NCI-H2196 treated with DMSO at 0.1 percent for 48 hours (cell line): ENCODE data around the gene SLC9A9.
"Not testable (repeated sequence)": the region's sequence is repeated elsewhere in the genome, so short reads cannot be mapped to it uniquely, and the experiment has no call there.

ENCODE experiments used
- DNase-seq: peaks from one replicate; lab custom pipeline; 2025; ENCODE audit not compliant: unreplicated experiment; lab: John Stamatoyannopoulos, UW

The SLC9A9 gene

DNA sequence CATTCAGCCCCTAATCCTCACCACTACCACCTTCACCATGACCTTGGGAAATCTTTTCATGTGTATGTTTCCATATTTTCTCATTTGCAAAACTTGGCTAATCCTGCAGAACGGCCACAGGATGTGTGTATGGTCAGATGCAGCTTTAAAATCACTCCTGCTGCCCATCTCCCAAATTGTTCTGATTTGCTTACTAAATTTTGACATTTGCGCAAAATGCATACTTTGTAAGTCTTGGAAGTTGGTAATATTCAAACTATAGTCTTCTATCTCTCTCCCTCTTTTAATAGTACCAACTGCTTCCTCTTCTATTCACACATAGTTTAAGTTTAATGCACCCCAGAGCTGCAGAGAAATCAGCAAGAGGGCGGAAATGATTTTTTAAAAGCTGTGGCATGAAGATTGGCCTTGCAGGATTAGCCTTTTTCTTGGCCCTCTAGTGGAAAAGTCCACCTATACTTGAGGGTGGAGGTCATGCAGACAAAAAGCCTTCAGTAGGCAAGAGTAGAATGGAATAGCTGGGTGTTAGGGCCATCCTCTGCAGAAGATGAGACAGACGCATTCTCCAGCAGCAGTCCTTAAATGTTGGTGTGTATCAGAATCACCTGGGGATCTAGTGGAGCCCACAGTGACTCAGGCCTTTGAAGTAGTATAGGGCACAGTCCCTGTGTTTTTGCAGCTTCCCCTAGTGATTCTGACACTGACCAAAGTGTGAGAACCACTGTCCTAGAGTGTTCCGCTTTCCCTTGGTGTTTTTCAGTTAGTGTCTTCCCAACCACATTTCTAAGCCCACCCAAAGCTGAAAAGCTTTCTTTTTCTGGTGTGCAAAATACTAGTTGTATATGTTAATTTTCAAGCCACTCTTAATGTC is 547.0 kb downstream of the SLC9A9 start:
- no peak for DNase-seq

- no peak for DNase-seq
These were observed 549.3 kb downstream of the SLC9A9 start for GRCh38 chr3:143298886-143299535.

DNA sequence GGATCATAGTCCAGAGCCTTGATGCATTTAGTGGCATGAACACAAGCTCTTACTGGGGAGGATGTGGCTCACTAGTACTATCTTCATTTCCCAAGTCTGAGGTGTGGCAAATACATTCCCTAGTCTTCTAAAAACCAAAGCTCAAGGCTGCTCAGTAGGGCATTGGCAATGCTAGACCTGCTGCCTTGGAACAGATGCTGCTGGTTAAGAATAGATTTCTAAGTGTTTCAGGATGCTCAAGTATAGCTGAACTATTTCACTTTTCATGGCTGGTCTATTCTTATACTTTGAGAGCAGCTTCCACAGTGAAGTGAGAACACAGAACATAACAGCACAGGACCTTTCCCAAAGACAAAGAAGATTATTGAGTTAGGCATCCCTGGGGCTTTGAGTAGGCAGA is 549.9 kb downstream of the SLC9A9 start:
- no peak for DNase-seq

DNA sequence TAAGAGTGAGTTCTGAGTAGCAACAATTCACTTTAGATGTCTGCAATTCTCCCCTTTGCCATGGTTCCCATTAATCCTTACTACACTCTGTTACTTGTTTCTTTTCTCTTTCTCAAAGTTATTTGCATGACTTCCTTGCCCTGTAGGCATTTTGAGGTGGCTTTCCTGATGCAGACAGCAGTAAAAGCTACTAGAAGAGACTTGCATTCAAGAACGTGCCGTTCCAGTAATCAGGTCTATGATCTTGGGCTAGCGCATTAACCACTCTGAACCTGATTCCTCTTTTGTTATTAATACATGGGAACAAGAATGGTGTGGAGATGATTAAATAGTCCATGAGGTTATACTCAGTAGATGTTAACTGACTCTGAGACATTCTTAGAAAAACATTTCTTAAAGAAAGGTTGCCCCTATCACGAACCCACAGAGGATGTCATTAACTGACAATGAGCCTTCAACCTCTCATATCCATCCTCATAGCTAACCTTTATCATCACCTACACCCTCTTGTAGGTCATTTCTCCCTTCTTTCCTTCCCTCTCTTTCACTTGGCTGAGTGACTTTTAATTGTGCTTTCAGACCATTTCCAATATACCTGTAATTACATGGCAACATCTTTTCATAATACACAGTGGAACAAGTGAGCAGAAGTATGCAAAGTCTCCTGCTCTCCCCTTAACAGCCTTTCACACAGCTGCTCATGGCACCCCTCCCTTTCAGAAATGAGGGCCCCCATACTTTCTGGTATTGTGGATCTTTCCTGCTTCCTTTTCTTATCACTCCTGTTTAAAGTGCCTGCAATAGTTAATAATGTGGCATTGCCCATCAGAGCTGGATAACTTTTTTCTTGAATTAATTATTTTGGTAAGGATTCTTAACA is 552.8 kb downstream of the SLC9A9 start:
- DNase-seq: no peak

GRCh38 chr3:143294188-143294587 is 554.1 kb downstream of the SLC9A9 start:
- no peak for DNase-seq

- DNase-seq: no peak
These were observed 556.3 kb downstream of the SLC9A9 start for GRCh38 chr3:143291836-143292447.

- no peak for DNase-seq
These were observed 559.3 kb downstream of the SLC9A9 start for GRCh38 chr3:143288944-143289343.

DNA sequence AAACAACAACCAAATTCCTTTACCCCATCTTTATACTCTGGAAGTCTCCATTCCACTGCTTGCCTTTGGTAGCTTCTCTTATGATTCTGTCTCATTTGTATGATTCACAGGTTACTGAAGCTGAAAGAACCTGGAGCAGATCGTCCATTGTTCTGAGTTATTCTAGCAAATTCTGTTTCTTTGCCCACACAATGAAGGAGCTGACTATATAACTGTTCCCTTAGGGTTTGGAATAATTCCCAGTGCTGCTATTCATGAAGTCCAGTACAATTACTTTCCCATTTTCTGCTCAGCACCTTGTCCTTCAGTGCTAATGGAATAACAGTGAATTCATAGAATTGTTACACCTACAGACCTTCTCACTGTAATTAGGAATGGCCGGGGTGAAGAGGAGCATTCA is 560.9 kb downstream of the SLC9A9 start:
- no peak for DNase-seq

DNA sequence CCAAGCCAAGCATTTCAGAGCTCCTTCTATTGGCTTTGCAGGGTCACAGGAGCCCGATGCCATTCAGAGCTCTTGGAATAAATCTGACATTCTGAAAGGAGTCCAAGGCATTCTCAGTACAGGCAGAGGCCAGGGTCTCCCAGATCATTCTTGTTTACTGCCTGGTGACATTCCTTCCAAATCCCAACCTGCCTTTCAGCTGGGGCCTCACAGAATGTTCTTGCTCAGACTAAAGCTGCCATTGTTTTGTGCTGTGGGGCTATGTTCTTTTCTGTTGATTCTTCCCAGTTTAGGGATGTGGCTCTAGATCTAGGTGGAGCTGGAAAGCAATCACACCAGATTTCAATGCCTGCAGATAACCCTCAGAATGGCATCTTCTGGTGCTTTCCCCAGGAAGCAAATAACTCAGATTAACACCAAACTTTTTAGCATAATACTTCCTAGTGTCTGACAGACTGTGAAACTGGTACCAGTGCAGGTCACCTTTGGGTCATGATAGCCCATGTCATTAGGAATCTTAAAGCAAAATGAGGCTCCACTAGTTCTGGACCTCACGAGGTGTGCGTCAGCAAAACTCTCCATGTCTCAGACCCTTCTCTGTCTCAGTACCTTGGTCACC is 561.8 kb downstream of the SLC9A9 start:
- DNase-seq: no peak

DNA sequence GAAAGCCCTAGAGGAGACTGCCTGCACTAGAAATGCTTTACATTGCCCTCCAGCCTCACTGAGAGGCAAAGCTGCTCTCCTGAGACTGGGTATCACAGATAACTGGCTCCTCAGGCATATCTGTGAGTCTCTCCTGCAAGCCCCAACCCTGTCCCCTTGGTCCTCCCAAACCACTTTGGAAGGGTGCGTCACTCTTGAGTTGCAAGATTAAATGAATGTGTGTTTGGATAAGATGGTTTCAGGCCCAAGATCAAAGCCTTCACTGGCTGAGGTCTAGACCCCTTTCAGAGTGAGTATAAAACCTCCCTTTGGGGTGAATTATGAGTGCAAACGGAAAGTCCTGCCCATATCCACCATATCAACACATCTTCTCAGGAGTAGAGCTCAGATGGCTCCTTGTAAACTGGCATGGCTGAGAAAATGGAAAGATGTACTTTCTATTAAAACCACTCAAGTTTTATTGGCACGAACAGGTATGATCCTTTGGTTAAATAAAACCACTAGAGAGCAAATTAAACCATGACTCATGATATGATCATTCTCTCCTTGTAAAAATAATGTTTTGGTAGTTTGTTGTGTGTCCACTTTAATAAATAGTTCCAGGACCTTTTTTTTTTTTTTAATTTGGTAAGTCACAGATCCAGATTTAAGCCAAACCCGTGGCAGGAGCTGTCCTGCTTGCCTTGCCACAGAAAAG is 564.7 kb downstream of the SLC9A9 start:
- DNase-seq: no peak

DNA sequence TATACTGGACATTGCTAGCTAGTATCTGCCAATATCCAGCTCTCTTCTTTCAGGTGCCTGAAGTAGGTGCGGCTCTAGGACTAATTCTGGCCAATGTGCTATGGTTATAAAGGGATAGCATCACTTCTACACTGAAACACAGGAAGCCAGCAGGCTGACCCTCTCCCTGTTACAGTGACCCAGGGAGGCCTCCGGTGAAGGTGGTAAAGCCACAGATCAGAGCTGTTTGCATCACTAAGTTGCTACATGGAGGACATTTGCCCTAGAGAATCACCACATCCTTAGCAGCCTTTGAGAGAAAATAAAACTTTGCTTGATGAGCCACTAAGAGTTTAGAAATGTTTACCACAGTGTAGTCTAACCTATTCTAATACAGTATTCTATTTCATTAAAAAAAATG is 567.3 kb downstream of the SLC9A9 start:
- no peak for DNase-seq

GRCh38 chr3:143279567-143279966 is 568.7 kb downstream of the SLC9A9 start:
- DNase-seq: not testable (repeated sequence)

DNA sequence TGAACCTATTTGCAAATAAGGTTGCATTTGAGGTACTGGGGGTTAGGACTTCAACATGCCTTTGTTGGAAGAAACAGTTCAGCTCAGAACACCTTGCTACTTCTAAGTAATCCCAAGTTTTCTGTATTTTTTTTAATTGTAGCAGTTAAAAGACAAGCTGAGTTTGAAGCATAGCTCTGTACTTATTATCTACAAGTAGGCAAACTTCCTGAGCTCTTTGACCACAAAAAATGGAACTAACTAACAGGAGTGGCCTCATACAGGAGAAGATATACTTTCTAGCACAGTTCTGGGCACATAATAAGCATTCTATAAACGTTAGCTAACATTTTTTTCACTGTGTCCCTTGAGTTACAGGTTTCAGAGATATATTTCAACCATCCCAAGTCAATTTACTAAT is 569.5 kb downstream of the SLC9A9 start:
- DNase-seq: no peak

DNA sequence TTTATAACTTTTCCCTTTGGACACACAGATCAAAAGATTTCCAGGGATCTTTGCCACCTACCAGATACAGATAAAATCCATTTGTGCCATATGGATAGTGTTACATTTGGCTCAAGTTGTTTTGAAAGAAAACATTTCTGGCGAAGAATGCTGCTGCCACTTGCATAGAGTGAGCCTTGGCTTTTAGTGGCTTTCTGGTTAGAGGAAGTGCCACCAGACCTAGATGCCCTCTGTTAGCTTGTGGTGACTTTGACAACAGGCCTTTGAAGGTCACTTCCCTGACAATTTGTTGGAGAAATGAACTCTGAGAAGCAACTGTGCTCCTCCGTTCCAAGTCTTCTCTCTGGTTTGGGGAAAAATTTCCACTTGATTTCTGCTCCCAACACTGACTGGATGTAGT is 570.7 kb downstream of the SLC9A9 start:
- no peak for DNase-seq

- DNase-seq: no peak
These were observed 571.7 kb downstream of the SLC9A9 start for GRCh38 chr3:143276592-143276991.

- no peak for DNase-seq
These were observed 574.1 kb downstream of the SLC9A9 start for GRCh38 chr3:143273975-143274690.

GRCh38 chr3:143271136-143271535 is 577.1 kb downstream of the SLC9A9 start:
- no peak for DNase-seq

GRCh38 chr3:143269741-143270140 is 578.5 kb downstream of the SLC9A9 start:
- DNase-seq: no peak

DNA sequence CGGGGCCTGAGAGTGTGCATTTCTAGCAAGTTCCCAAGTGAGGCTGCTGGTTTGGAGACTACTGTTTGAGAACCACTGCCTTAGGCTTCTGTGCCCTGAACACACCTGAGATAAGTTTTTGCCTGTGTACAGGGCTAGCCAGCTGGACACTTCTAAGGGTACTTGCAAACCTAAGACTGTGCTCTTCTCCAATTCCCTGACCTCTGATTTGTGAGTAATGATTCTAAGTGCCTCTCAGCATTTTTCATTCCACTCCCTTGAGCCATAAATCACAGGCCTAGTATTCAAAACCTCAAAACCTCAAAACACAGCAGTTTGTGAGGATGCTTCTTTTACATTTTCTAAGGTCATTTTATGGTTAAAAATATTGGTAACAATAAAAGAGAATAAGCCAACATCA is 580.3 kb downstream of the SLC9A9 start:
- no peak for DNase-seq
